Caco-2 (cell line): ENCODE data around the gene SLC10A7. TPM values are rescaled to one million over a fixed set of nuclear protein-coding genes. Genes with fewer than 3 reads are reported as not detected.

Experiments
- BruUV-seq: library from RNA; stranded (reverse); fragments of 400-500 nt; replicated peaks from 2 replicates; lab custom pipeline; 2021; lab: Mats Ljungman, UMichigan
- CTCF ChIA-PET: fragments of 300-600 bp; sonication (Branson Sonifier 250); formaldehyde crosslinking; loops from one replicate; lab custom pipeline; 2022; ENCODE audit warnings: antibody characterized with exemption; lab: Charles Lee
- POLR2A ChIA-PET: fragments of 300-600 bp; sonication (Branson Sonifier 250); formaldehyde crosslinking; loops from one replicate; lab custom pipeline; 2022; ENCODE audit warnings: antibody characterized with exemption; lab: Charles Lee
- DNase-seq, 2 experiments: peaks; one replicate each; pipeline versions ENCODE4 v3.0.0 to v3.0.0-alpha.2; 2020 to 2022
- H3K27me3 ChIP-seq: replicated peaks from 2 replicates; pipeline ENCODE4 v1.6.0; 2011; ENCODE audit warnings: low read length; ENCODE audit not compliant: control insufficient read depth, insufficient read depth
- H3K36me3 ChIP-seq: 2 replicates; pipeline ENCODE4 v1.5.1; 2011; ENCODE audit warnings: low read length; ENCODE audit not compliant: control insufficient read depth, insufficient read depth
- H3K4me1 ChIP-seq: fragments of 250-450 bp; sonication (Bioruptor Pico); 2 replicates; pipeline ENCODE4 v1.5.1; 2020; ENCODE audit warnings: mild to moderate bottlenecking
- H3K4me3 ChIP-seq: 2 replicates; pipeline ENCODE4 v1.5.1; 2011; ENCODE audit warnings: low read depth, mild to moderate bottlenecking, control low read depth, low read length
- H3K9me3 ChIP-seq: fragments of 250-450 bp; sonication (Bioruptor Pico); 2 replicates; pipeline ENCODE4 v1.5.1; 2020; ENCODE audit warnings: mild to moderate bottlenecking, moderate library complexity
- H3K27ac Mint-ChIP-seq: one replicate; pipeline ENCODE4 v1.8.0; 2022; ENCODE audit warnings: mixed read lengths; ENCODE audit not compliant: unreplicated experiment
- H3K27me3 Mint-ChIP-seq: one replicate; pipeline ENCODE4 v1.8.0; 2022; ENCODE audit warnings: mixed read lengths; ENCODE audit not compliant: insufficient read depth, unreplicated experiment
- H3K36me3 Mint-ChIP-seq: one replicate; pipeline ENCODE4 v1.8.0; 2022; ENCODE audit warnings: mild to moderate bottlenecking, mixed read lengths; ENCODE audit not compliant: insufficient read depth, unreplicated experiment
- H3K4me1 Mint-ChIP-seq: one replicate; pipeline ENCODE4 v1.8.0; 2022; ENCODE audit warnings: low read depth, mixed read lengths; ENCODE audit not compliant: unreplicated experiment
- H3K4me3 Mint-ChIP-seq: one replicate; pipeline ENCODE4 v1.8.0; 2022; ENCODE audit warnings: mild to moderate bottlenecking, moderate library complexity, mixed read lengths; ENCODE audit not compliant: unreplicated experiment
- H3K9me3 Mint-ChIP-seq: one replicate; pipeline ENCODE4 v1.8.0; 2022; ENCODE audit warnings: mixed read lengths; ENCODE audit not compliant: unreplicated experiment
- CTCF ChIP-seq, 2 experiments: fragments of 200-600 bp in 1 of 2; IDR thresholded peaks; 1 replicate in 1 of 2; 2 replicates in 1 of 2; pipeline versions ENCODE4 v1.5.1 to v1.8.0; 2011 to 2022; ENCODE audit warnings: antibody characterized with exemption in 1 of 2, control low read depth in 1 of 2, inconsistent platforms in 1 of 2, low read depth in 1 of 2, low read length in 1 of 2, mild to moderate bottlenecking in 1 of 2, moderate library complexity in 1 of 2; ENCODE audit not compliant: insufficient read depth in 1 of 2, severe bottlenecking in 1 of 2, unreplicated experiment in 1 of 2
- intact Hi-C: fragments of 100-400 bp; cut with micrococcal nuclease; formaldehyde crosslinking; loops from one replicate; pipeline ENCODE4 v1.10.0; 2022; ENCODE audit not compliant: unreplicated experiment
- total RNA-seq: library from RNA; stranded (reverse); gene quantifications from 2 replicates; pipeline ENCODE4 v1.2.3, GENCODE V29; 2022

The SLC10A7 gene
- total RNA-seq, 1 experiment from 2014 or later = 12.1 TPM

- H3K4me1 ChIP-seq = no peaks in the 10 kb centered on the region
- no peak overlapping the region for H3K4me3 Mint-ChIP-seq
- TF ChIP-seq CTCF (IDR thresholded peaks at IDR 0.05; ENCODE audit: insufficient read depth in 1 of 2, low read depth in 1 of 2, low read length in 1 of 2, severe bottlenecking in 1 of 2, unreplicated experiment in 1 of 2) = no peak
- DNase-seq = no peak
- ChIA-PET POLR2A (no interaction called here), CTCF (no interaction called here)
- H3K4me3 ChIP-seq = no peak overlapping the region
- no peak overlapping the region for H3K27ac Mint-ChIP-seq
- no TSS peak for BruUV-seq
- H3K36me3 ChIP-seq = no peaks in the 10 kb centered on the region
- peaks cover 8% of the 10 kb centered on the region for H3K27me3 Mint-ChIP-seq
- intact Hi-C loops = no loop called here
- no peaks in the 10 kb centered on the region for H3K36me3 Mint-ChIP-seq
- H3K9me3 ChIP-seq = no peaks in the 10 kb centered on the region
- peaks cover 8% of the 10 kb centered on the region for H3K9me3 Mint-ChIP-seq
- H3K27me3 ChIP-seq = no peaks in the 10 kb centered on the region
- no peaks in the 10 kb centered on the region for H3K4me1 Mint-ChIP-seq
These were observed 12.4 kb upstream of the SLC10A7 start for GRCh38 chr4:146534178-146534577.

- ChIA-PET POLR2A (no interaction called here), CTCF (no interaction called here)
- peaks cover 5% of the 10 kb centered on the region for H3K27me3 Mint-ChIP-seq
- no peaks in the 10 kb centered on the region for H3K36me3 ChIP-seq
- H3K4me3 Mint-ChIP-seq = no peak overlapping the region
- H3K4me3 ChIP-seq = no peak overlapping the region
- BruUV-seq = no TSS peak
- no peak overlapping the region for H3K27ac Mint-ChIP-seq
- no peaks in the 10 kb centered on the region for H3K27me3 ChIP-seq
- peaks cover 5% of the 10 kb centered on the region for H3K4me1 Mint-ChIP-seq
- no peaks in the 10 kb centered on the region for H3K9me3 Mint-ChIP-seq
- H3K9me3 ChIP-seq = no peaks in the 10 kb centered on the region
- H3K36me3 Mint-ChIP-seq = no peaks in the 10 kb centered on the region
- no peak for DNase-seq
- TF ChIP-seq CTCF (IDR thresholded peaks at IDR 0.05; ENCODE audit: insufficient read depth in 1 of 2, low read depth in 1 of 2, low read length in 1 of 2, severe bottlenecking in 1 of 2, unreplicated experiment in 1 of 2) = no peak
- intact Hi-C loops = no loop called here
- H3K4me1 ChIP-seq = peaks cover 9% of the 10 kb centered on the region; the same call in 1 of the 2 replicates
These were observed 4.0 kb upstream of the SLC10A7 start for GRCh38 chr4:146525754-146526153.

GRCh38 chr4:146524663-146525062 is 2.9 kb upstream of the SLC10A7 start:
- intact Hi-C loops = no loop called here
- CTCF ChIA-PET = interaction anchor here (0.6 kb wide), 1 partner anchor 402 kb away, joined by 3 read pairs; no protein-coding TSS in a partner anchor
- no peak for TF ChIP-seq CTCF (IDR thresholded peaks at IDR 0.05; ENCODE audit: insufficient read depth in 1 of 2, low read depth in 1 of 2, low read length in 1 of 2, severe bottlenecking in 1 of 2, unreplicated experiment in 1 of 2)

More at GRCh38 chr4:146524663-146525062, 2.9 kb upstream of the SLC10A7 start:
- Mint-ChIP-seq H3K36me3 (no peaks in the 10 kb centered on the region), H3K4me1 (peaks cover 5% of the 10 kb centered on the region), H3K4me3 (no peak overlapping the region), H3K27me3 (no peaks in the 10 kb centered on the region), H3K27ac (no peak overlapping the region), H3K9me3 (no peaks in the 10 kb centered on the region)
- Histone ChIP-seq H3K27me3 (no peaks in the 10 kb centered on the region), H3K4me1 (peaks cover 14% of the 10 kb centered on the region), H3K36me3 (no peaks in the 10 kb centered on the region), H3K9me3 (no peaks in the 10 kb centered on the region), H3K4me3 (no peak overlapping the region)
- no TSS peak for BruUV-seq
- POLR2A ChIA-PET = no interaction called here
- no peak for DNase-seq
